ENCODE results near the gene TMEM108. TPM values are rescaled to one million over a fixed set of nuclear protein-coding genes. Genes with fewer than 3 reads are reported as not detected.

The TMEM108 gene
- polyA plus RNA-seq, 1 donor from 2014 or later, result not detected

DNA sequence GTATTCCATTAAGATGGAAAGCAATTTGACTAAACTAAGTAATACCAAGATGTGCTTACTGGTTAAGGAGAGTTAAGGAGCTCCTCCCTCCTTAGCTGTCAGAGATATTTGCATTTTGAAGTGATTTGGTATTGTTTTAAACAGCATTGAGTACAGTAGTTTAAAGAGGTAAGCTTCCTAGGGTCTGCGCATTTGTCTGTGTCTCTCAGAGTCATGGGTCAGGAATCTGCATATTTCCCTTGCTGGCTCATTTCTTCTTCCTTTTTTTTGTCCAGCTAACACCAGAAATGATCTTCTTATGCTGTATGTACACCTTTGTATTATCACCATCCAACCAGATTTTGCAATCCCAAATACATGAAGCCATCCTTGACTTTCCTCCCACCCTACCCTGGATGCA, 198.7 kb downstream of the TMEM108 start:
- Mint-ChIP-seq H3K36me3 (no peaks in the 10 kb centered on the region), H3K4me1 (no peaks in the 10 kb centered on the region), H3K9me3 (peaks cover 0 to 3% (median 2%) of the 10 kb centered on the region in 3 donors), H3K27ac (no peak overlapping the region), H3K4me3 (no peak overlapping the region), H3K27me3 (peaks cover 4% of the 10 kb centered on the region)

GRCh38 chr3:133237380-133237779, 199.2 kb downstream of the TMEM108 start:
- no peak overlapping the region for H3K27ac Mint-ChIP-seq
- no peaks in the 10 kb centered on the region for H3K36me3 Mint-ChIP-seq
- peaks cover 0 to 3% (median 2%) of the 10 kb centered on the region in 3 donors for H3K9me3 Mint-ChIP-seq
- no peak overlapping the region for H3K4me3 Mint-ChIP-seq
- no peaks in the 10 kb centered on the region for H3K4me1 Mint-ChIP-seq
- peaks cover 8% of the 10 kb centered on the region for H3K27me3 Mint-ChIP-seq

GRCh38 chr3:133238015-133238414, 199.8 kb downstream of the TMEM108 start:
- no peak overlapping the region for H3K4me3 Mint-ChIP-seq
- peaks cover 0 to under 1% (median 0%) of the 10 kb centered on the region in 3 donors for H3K4me1 Mint-ChIP-seq
- peak overlapping the region in 1 of 3 donors; percentile 15 for H3K27ac Mint-ChIP-seq
- no peaks in the 10 kb centered on the region for H3K36me3 Mint-ChIP-seq
- H3K9me3 Mint-ChIP-seq, result peaks cover 0 to 3% (median 2%) of the 10 kb centered on the region in 3 donors
- peaks cover 8% of the 10 kb centered on the region for H3K27me3 Mint-ChIP-seq

DNA sequence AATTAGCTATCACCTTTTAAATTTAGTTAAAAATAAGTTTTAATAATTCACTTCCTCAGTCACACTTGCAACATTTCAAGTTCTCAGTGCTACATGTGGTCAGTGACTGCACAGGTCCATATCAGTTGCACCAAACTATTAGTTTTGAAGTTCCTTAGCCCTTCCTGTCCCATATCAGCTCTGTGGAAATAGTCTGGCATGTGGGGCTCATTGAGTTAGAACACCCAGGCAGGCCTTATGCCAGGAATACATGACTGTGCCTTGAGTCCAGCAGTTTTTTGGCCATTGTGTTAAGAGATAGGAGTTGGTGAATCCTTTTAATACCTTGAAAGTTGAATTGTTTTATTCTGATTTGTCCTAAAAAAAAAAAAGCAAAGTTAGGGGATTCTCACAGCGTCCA, 207.9 kb downstream of the TMEM108 start:
- Mint-ChIP-seq H3K27me3 (peaks cover 7% of the 10 kb centered on the region), H3K4me1 (peaks cover 0 to 1% (median 0%) of the 10 kb centered on the region in 3 donors), H3K4me3 (no peak overlapping the region), H3K27ac (no peak overlapping the region), H3K36me3 (no peaks in the 10 kb centered on the region), H3K9me3 (peaks cover 0 to 1% (median 0%) of the 10 kb centered on the region in 3 donors)

DNA sequence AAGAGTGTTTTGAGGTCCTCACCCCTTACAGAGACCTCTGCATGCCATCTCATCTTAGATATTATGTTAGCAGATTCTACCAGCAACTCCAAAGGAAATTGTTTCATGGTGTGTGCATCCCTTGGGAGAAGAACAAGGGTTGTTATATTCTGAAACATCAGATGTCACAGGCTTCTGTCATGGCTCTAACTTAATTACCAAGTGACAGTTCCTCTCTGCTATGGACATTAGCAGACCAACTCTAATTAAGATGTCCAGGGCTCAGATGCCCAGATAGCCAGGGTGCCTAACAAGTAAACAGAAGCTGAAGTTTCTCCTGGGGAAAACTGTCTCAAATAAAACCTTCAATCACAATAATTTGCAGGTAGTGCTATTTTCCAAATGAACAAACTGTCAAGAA, 208.6 kb downstream of the TMEM108 start:
- Mint-ChIP-seq H3K4me3 (no peak overlapping the region), H3K9me3 (peaks cover 0 to 1% (median 0%) of the 10 kb centered on the region in 3 donors), H3K36me3 (no peaks in the 10 kb centered on the region), H3K27me3 (peaks cover 7% of the 10 kb centered on the region), H3K4me1 (peaks cover 0 to 1% (median 0%) of the 10 kb centered on the region in 3 donors), H3K27ac (no peak overlapping the region)

- H3K27ac Mint-ChIP-seq, result no peak overlapping the region
- H3K36me3 Mint-ChIP-seq, result no peaks in the 10 kb centered on the region
- no peaks in the 10 kb centered on the region for H3K4me1 Mint-ChIP-seq
- H3K9me3 Mint-ChIP-seq, result peaks cover 0 to 1% (median 0%) of the 10 kb centered on the region in 3 donors
- no peak overlapping the region for H3K4me3 Mint-ChIP-seq
- peaks cover 4% of the 10 kb centered on the region for H3K27me3 Mint-ChIP-seq
These were observed 210.2 kb downstream of the TMEM108 start for GRCh38 chr3:133248389-133248788.

- H3K9me3 Mint-ChIP-seq, result peaks cover 0 to 1% (median 0%) of the 10 kb centered on the region in 3 donors
- H3K27ac Mint-ChIP-seq, result peak overlapping the region in 1 of 3 donors; percentile 36
- no peaks in the 10 kb centered on the region for H3K36me3 Mint-ChIP-seq
- no peak overlapping the region for H3K4me3 Mint-ChIP-seq
- no peaks in the 10 kb centered on the region for H3K4me1 Mint-ChIP-seq
- peaks cover 2% of the 10 kb centered on the region for H3K27me3 Mint-ChIP-seq
These were observed 211.3 kb downstream of the TMEM108 start for GRCh38 chr3:133249490-133249889.

DNA sequence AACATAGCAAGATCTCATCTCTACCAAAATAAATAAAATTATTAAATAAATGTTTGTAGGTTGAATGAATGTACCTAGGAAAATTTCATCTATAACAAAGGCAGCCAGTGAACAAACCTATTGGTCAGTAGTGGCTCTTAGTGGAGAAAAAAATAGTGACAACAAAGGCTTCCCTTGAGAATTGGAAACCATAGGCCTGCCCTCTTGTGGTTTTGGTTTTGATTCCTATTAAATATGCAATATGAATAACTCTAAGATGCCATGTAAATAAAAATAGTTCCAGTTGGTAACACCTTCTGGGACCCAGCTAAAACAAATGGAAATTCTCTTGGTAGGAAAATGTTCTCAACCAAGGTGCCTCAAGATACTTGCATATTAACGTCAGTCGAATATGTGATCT, 216.0 kb downstream of the TMEM108 start:
- Mint-ChIP-seq H3K36me3 (no peaks in the 10 kb centered on the region), H3K4me3 (no peak overlapping the region), H3K27ac (no peak overlapping the region)

DNA sequence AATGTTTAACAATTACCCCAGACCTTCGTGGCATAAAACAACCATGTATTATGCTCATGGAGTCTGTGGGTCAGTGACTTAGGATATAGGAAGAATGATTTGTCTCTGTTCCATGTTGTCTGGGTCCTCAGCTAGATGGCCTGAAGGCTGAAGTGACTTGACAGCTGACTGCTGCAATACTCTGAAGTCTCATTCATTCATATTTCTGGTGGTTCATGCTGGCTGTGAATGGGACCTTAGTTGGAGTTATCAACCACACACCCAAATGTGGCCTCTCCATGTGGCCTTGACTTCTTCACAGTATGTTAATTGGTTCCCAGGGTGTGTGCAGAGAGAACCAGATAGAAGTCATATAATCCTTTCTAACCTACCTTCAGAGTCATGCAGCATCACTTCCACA, 216.5 kb downstream of the TMEM108 start:
- H3K27ac Mint-ChIP-seq, result no peak overlapping the region
- peaks cover 0 to 5% (median 2%) of the 10 kb centered on the region in 3 donors for H3K9me3 Mint-ChIP-seq
- peaks cover 0 to 3% (median 0%) of the 10 kb centered on the region in 3 donors for H3K4me1 Mint-ChIP-seq
- H3K36me3 Mint-ChIP-seq, result no peaks in the 10 kb centered on the region
- H3K4me3 Mint-ChIP-seq, result no peak overlapping the region
- H3K27me3 Mint-ChIP-seq, result peaks cover 2% of the 10 kb centered on the region

More for the DNA sequence above, 216.0 kb downstream of the TMEM108 start:
- Mint-ChIP-seq H3K9me3 (peaks cover 0 to 5% (median 2%) of the 10 kb centered on the region in 3 donors), H3K4me1 (peaks cover 0 to 3% (median 0%) of the 10 kb centered on the region in 3 donors), H3K27me3 (peaks cover 2% of the 10 kb centered on the region)

DNA sequence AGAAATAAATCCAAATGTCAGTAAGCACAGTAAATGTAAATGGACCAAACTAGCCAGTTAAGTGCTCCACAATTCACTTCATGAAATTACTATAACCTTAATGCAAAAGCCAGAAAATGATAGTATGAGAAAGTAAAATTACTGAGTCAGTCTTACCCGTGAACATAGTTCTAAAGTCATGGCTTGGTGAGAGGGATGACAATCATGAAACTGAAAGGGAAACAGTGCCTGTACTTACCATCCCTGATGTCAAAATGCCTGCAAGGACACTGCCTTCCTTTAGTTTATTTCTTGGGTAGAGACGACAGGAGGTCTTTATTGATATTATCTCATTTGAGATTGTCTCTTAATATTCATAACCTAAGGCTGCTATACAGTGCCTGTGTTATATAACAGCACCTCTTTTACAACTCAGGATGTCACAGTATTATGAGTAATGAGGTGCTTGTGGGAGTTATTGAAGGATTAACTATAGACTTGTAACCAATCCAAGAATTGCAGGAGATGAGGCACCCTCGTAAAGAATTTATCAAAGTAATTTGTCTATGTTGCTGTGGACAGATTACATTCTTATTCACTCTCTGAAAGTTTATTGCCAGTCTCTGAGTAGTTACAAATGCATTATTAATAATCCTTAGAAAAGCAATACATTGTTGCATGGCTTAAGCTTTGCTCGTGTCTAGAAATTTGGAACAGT, 218.7 kb downstream of the TMEM108 start:
- Mint-ChIP-seq H3K9me3 (peaks cover 0 to 5% (median 2%) of the 10 kb centered on the region in 3 donors), H3K27ac (no peak overlapping the region), H3K27me3 (peaks cover 2% of the 10 kb centered on the region), H3K4me3 (no peak overlapping the region), H3K4me1 (peaks cover 0 to 3% (median 0%) of the 10 kb centered on the region in 3 donors), H3K36me3 (no peaks in the 10 kb centered on the region)

DNA sequence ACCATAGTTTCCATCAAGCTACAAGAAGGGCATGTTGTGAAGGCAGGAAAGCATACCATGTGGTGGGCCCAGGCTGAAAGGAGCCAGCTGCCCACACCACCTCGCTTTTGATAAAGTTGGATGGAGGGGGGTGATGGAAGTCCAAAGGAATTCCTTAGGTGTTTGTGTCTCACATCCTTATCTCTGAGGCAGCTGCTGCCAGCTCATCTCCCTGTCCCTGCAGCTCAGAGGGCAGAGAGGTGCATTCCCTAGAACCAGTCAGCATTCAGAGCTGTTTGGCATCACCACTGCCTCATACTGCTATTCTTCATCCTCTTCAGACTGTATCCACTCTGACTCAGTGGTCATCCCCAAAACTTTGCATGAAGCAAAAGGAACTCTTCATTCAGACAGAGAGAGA, 220.2 kb downstream of the TMEM108 start:
- Mint-ChIP-seq H3K36me3 (no peaks in the 10 kb centered on the region), H3K27me3 (no peaks in the 10 kb centered on the region), H3K9me3 (peaks cover 0 to 5% (median 2%) of the 10 kb centered on the region in 3 donors), H3K27ac (no peak overlapping the region), H3K4me1 (peaks cover 0 to 3% (median 0%) of the 10 kb centered on the region in 3 donors), H3K4me3 (no peak overlapping the region)

DNA sequence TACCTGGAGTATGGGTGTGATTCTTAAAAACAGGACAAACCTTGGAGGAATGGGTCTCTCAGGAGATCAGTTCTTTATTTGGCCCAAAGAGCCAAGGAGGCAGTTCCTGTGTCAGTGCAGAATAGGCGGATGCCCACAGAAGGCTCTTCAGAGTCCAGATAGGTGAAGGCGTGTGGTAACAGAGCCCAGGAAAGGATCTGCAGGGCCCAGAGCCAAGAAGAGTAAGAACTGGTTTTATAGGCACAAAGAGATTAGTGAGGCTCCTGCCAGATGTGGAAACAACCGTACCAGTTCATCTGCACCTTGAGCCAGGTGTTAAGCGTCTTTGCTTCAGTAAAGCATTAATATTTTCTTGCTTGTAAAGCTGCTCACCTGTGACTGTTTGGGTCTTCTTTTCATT, 221.6 kb downstream of the TMEM108 start:
- Mint-ChIP-seq H3K36me3 (no peaks in the 10 kb centered on the region), H3K9me3 (peaks cover 0 to 4% (median 2%) of the 10 kb centered on the region in 3 donors), H3K4me3 (no peak overlapping the region), H3K27me3 (no peaks in the 10 kb centered on the region), H3K4me1 (peaks cover 0 to 3% (median 0%) of the 10 kb centered on the region in 3 donors), H3K27ac (no peak overlapping the region)

- no peaks in the 10 kb centered on the region for H3K36me3 Mint-ChIP-seq
- no peaks in the 10 kb centered on the region for H3K4me1 Mint-ChIP-seq
- no peak overlapping the region for H3K4me3 Mint-ChIP-seq
- H3K9me3 Mint-ChIP-seq, result no peaks in the 10 kb centered on the region
- peaks cover 6% of the 10 kb centered on the region for H3K27me3 Mint-ChIP-seq
- no peak overlapping the region for H3K27ac Mint-ChIP-seq
These were observed 224.1 kb downstream of the TMEM108 start for GRCh38 chr3:133262333-133262732.

- peaks cover 6% of the 10 kb centered on the region for H3K27me3 Mint-ChIP-seq
- no peaks in the 10 kb centered on the region for H3K9me3 Mint-ChIP-seq
- H3K27ac Mint-ChIP-seq, result no peak overlapping the region
- no peaks in the 10 kb centered on the region for H3K4me1 Mint-ChIP-seq
- no peak overlapping the region for H3K4me3 Mint-ChIP-seq
- no peaks in the 10 kb centered on the region for H3K36me3 Mint-ChIP-seq
These were observed 226.7 kb downstream of the TMEM108 start for GRCh38 chr3:133264920-133265319.

DNA sequence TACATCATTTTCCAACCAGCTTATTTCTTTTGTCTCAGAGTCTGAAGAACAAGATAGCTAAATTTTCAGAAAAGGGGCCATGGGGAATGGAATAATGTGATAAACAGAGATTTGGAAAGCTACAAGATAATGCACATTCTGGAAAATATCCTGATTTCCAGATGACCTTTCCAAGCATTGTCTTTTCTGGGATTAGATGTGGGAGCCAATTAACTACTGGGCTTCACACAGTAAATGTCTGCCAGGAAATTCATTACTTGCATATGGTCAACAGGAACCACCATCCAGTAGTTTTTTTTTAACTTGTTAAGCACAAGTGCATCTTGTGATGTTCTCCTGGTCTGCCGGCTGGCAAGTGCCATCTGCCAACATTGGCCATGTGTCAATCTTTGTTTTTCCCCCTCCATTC, 230.5 kb downstream of the TMEM108 start:
- Mint-ChIP-seq H3K36me3 (no peaks in the 10 kb centered on the region), H3K9me3 (no peaks in the 10 kb centered on the region), H3K4me1 (peaks cover 0 to 1% (median 0%) of the 10 kb centered on the region in 3 donors), H3K27ac (no peak overlapping the region), H3K4me3 (no peak overlapping the region), H3K27me3 (peaks cover 13% of the 10 kb centered on the region)

GRCh38 chr3:133269393-133269792, 231.2 kb downstream of the TMEM108 start:
- Mint-ChIP-seq H3K27ac (no peak overlapping the region), H3K9me3 (no peaks in the 10 kb centered on the region), H3K27me3 (peaks cover 13% of the 10 kb centered on the region), H3K4me3 (no peak overlapping the region), H3K4me1 (peaks cover 0 to 4% (median 1%) of the 10 kb centered on the region in 3 donors), H3K36me3 (no peaks in the 10 kb centered on the region)
